HCT116 (cell line): ENCODE measurements around the gene SPRED2. TPM values are rescaled to one million over a fixed set of nuclear protein-coding genes. Genes with fewer than 3 reads are reported as not detected.

Experiments
- ATAC-seq: fragments of 200-7000 bp; cut with Tn5 transposase; 2 replicates; pipeline ENCODE4 v1.9.1; 2020; ENCODE audit warnings: mild to moderate bottlenecking, moderate library complexity
- BruUV-seq: library from RNA; stranded (reverse); fragments of 400-500 nt; replicated peaks from 2 replicates; lab custom pipeline; 2021; lab: Mats Ljungman, UMichigan
- CTCF ChIA-PET: fragments of 300-600 bp; sonication (Branson Sonifier 250); formaldehyde crosslinking; loops from one replicate; lab custom pipeline; 2021; ENCODE audit warnings: antibody characterized with exemption; lab: Charles Lee
- POLR2A ChIA-PET: fragments of 300-600, 350-600 bp; sonication (Branson Sonifier 250); formaldehyde crosslinking; loops from one replicate; lab custom pipeline; 2021; ENCODE audit warnings: antibody characterized with exemption; lab: Charles Lee
- RAD21 ChIA-PET, 2 experiments: fragments of 300-600 bp; sonication (Branson Sonifier 250); formaldehyde crosslinking; loops; one replicate each; lab custom pipeline; 2023; ENCODE audit warnings: low total read pairs in 2 of 2; ENCODE audit not compliant: uncharacterized antibody in 2 of 2, unreplicated experiment in 2 of 2, low non-redundant PET in 1 of 2; lab: Charles Lee
- DNase-seq: peaks from one replicate; pipeline ENCODE4 v3.0.0-alpha.2; 2010; ENCODE audit warnings: low read depth, low spot score
- H2AFZ ChIP-seq: fragments of 200-600 bp; shearing (Covaris generic), sonication (generic); 2 replicates; pipeline ENCODE4 v1.6.1; 2017; ENCODE audit warnings: low read depth, mixed run types, mixed read lengths, antibody characterized with exemption, low read length; ENCODE audit not compliant: poor library complexity, severe bottlenecking
- H3K27ac ChIP-seq: 2 replicates; pipeline ENCODE4 v1.5.1; 2012; ENCODE audit warnings: low read depth, low read length
- H3K27me3 ChIP-seq: fragments of 200-600 bp; sonication (generic); 2 replicates; pipeline ENCODE4 v1.6.1; 2016; ENCODE audit warnings: mixed run types, low read length, mixed read lengths; ENCODE audit not compliant: insufficient read depth
- H3K36me3 ChIP-seq, 2 experiments: fragments of 200-500 bp in 1 of 2; fragments of 200-600 bp in 1 of 2; sonication (Bioruptor generic) in 1 of 2; sonication (generic) in 1 of 2; 2 replicates each; pipeline versions ENCODE4 v1.5.1 to v1.6.1; 2014 to 2016; ENCODE audit warnings: low read length in 2 of 2, inconsistent platforms in 1 of 2, mixed read lengths in 1 of 2, mixed run types in 1 of 2; ENCODE audit not compliant: insufficient read depth in 2 of 2, control insufficient read depth in 1 of 2
- H3K4me1 ChIP-seq, 2 experiments: fragments of 200-600 bp in 1 of 2; sonication (generic) in 1 of 2; 2 replicates each; pipeline versions ENCODE4 v1.5.1 to v1.6.1; 2012 to 2017; ENCODE audit warnings: low read length in 2 of 2, inconsistent platforms in 1 of 2, mild to moderate bottlenecking in 1 of 2, mixed read lengths in 1 of 2, mixed run types in 1 of 2, moderate library complexity in 1 of 2; ENCODE audit not compliant: insufficient read depth in 2 of 2, control insufficient read depth in 1 of 2
- H3K4me2 ChIP-seq: fragments of 200-600 bp; sonication (generic); 2 replicates; pipeline ENCODE4 v1.6.1; 2017; ENCODE audit warnings: mixed run types, low read length, mixed read lengths
- H3K4me3 ChIP-seq, 2 experiments: fragments of 200-600 bp in 1 of 2; sonication (generic) in 1 of 2; replicated peaks in 1 of 2; 2 replicates each; pipeline ENCODE4 v1.5.1; 2011 to 2016; ENCODE audit warnings: low read length in 2 of 2, control low read depth in 1 of 2, low read depth in 1 of 2, mild to moderate bottlenecking in 1 of 2, mixed read lengths in 1 of 2, mixed run types in 1 of 2
- H3K79me2 ChIP-seq: fragments of 200-600 bp; sonication (generic); 2 replicates; pipeline ENCODE4 v1.6.1; 2017; ENCODE audit warnings: mild to moderate bottlenecking, mixed run types, low read length, moderate library complexity, mixed read lengths; ENCODE audit not compliant: insufficient read depth
- H3K9ac ChIP-seq: fragments of 200-600 bp; sonication (generic); 2 replicates; pipeline ENCODE4 v1.6.1; 2016; ENCODE audit warnings: low read length, mixed read lengths
- H3K9me2 ChIP-seq: fragments of 200-600 bp; sonication (generic), shearing (Covaris generic); 2 replicates; pipeline ENCODE4 v1.6.1; 2017; ENCODE audit warnings: mixed run types, mild to moderate bottlenecking, moderate library complexity; ENCODE audit not compliant: insufficient read depth
- H3K9me3 ChIP-seq, 2 experiments: fragments of 200-500 bp in 1 of 2; fragments of 200-600 bp in 1 of 2; sonication (Bioruptor generic) in 1 of 2; sonication (generic) in 1 of 2; 2 replicates each; pipeline ENCODE4 v1.6.1; 2014 to 2017; ENCODE audit warnings: low read length in 2 of 2, mixed read lengths in 2 of 2, inconsistent platforms in 1 of 2, low read depth in 1 of 2, mild to moderate bottlenecking in 1 of 2, mixed run types in 1 of 2, moderate library complexity in 1 of 2; ENCODE audit not compliant: control insufficient read depth in 1 of 2, insufficient read depth in 1 of 2
- H4K20me1 ChIP-seq: fragments of 200-600 bp; sonication (generic), shearing (Covaris generic); 2 replicates; pipeline ENCODE4 v1.6.1; 2017; ENCODE audit warnings: mixed run types, mild to moderate bottlenecking, moderate library complexity; ENCODE audit not compliant: insufficient read depth
- CBX3 ChIP-seq: IDR thresholded peaks from 2 replicates; pipeline ENCODE4 v1.6.1; 2012; ENCODE audit warnings: low read depth
- CTCF ChIP-seq, 3 experiments: fragments of 200-600 bp in 1 of 3; sonication (generic) in 1 of 3; IDR thresholded peaks in 2 of 3; conservative IDR thresholded peaks in 1 of 3; 2 replicates each; pipeline ENCODE4 v1.5.1; 2012 to 2017; ENCODE audit warnings: low read depth in 2 of 3, low read length in 2 of 3, antibody characterized with exemption in 1 of 3, borderline replicate concordance in 1 of 3, control low read depth in 1 of 3, mild to moderate bottlenecking in 1 of 3, mixed read lengths in 1 of 3, mixed run types in 1 of 3, moderate library complexity in 1 of 3; ENCODE audit not compliant: insufficient read depth in 1 of 3
- EGR1 ChIP-seq: IDR thresholded peaks from 2 replicates; pipeline ENCODE4 v1.6.1; 2012; ENCODE audit warnings: low read depth
- EZH2phosphoT487 ChIP-seq: fragments of 200-600 bp; IDR thresholded peaks from 2 replicates; pipeline ENCODE4 v1.6.1; 2018; ENCODE audit warnings: antibody characterized with exemption, borderline replicate concordance
- JUND ChIP-seq: IDR thresholded peaks from 2 replicates; pipeline ENCODE4 v1.6.1; 2012
- POLR2AphosphoS5 ChIP-seq: IDR thresholded peaks from 2 replicates; pipeline ENCODE4 v1.6.1; 2011; ENCODE audit warnings: mild to moderate bottlenecking, low read depth, low read length, moderate library complexity
- SRF ChIP-seq: IDR thresholded peaks from 2 replicates; pipeline ENCODE4 v1.6.1; 2012; ENCODE audit warnings: low read depth
- intact Hi-C: fragments of 100-400 bp; cut with micrococcal nuclease; formaldehyde crosslinking; loops from 2 replicates; pipeline ENCODE4 v1.10.0; 2022
- total RNA-seq: library from RNA; stranded (reverse); gene quantifications from one replicate; pipeline ENCODE4 v1.2.1, GENCODE V29; 2021; ENCODE audit not compliant: unreplicated experiment
- TF ChIP-seq, protein P1 (sequence below): IDR thresholded peaks from 2 replicates; pipeline ENCODE4 v1.6.1; 2012

The SPRED2 gene
- total RNA-seq, 1 experiment from 2014 or later: 62.6 TPM

GRCh38 chr2:65430603-65431420 is 1.6 kb downstream of the SPRED2 start (continued):
- TF ChIP-seq CTCF (IDR thresholded peaks at IDR 0.05 in 2 of 3, conservative IDR thresholded peaks at IDR 0.05 in 1 of 3; ENCODE audit: borderline replicate concordance in 1 of 3, insufficient read depth in 1 of 3, low read depth in 2 of 3, low read length in 2 of 3) (no peak), CBX3 (no peak), POLR2AphosphoS5 (peak; percentile 55)
- TF ChIP-seq, protein P1, sequence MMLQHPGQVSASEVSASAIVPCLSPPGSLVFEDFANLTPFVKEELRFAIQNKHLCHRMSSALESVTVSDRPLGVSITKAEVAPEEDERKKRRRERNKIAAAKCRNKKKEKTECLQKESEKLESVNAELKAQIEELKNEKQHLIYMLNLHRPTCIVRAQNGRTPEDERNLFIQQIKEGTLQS: no peak

GRCh38 chr2:65429786-65430602 is 2.4 kb downstream of the SPRED2 start:
- Histone ChIP-seq H3K9me3 (no peaks in the 10 kb centered on the region), H3K4me2 (peak overlapping the region; percentile 87), H3K79me2 (peaks cover 69% of the 10 kb centered on the region), H3K27ac (peak overlapping the region; percentile 88), H2AFZ (no peak overlapping the region), H3K27me3 (no peaks in the 10 kb centered on the region), H4K20me1 (peaks cover 27% of the 10 kb centered on the region), H3K36me3 (peaks cover 0 to 6% of the 10 kb centered on the region in 2 experiments; a peak in 1 of 4 replicates), H3K9me2 (no peaks in the 10 kb centered on the region), H3K4me1 (peaks cover 16 to 33% of the 10 kb centered on the region in 2 experiments; a peak in 3 of 4 replicates), H3K9ac (peak overlapping the region; percentile 97), H3K4me3 (peak overlapping the region; percentile 92 to 93)
- ChIA-PET POLR2A (interaction anchor here (1.9 to 2.9 kb wide), 2 partner anchors 13 to 47 kb away, joined by 5 to 8 read pairs; no protein-coding TSS in a partner anchor), RAD21 (interaction anchor here in 1 of 2 experiments (1.0 kb wide), 1 partner anchor 165 kb away, joined by 3 read pairs; no protein-coding TSS in a partner anchor), CTCF (interaction anchor here (0.7 kb wide), 1 partner anchor 144 kb away, joined by 3 read pairs; no protein-coding TSS in a partner anchor)
- ATAC-seq (no peak), DNase-seq (no peak)
- intact Hi-C loops: loop anchor here (1.0 to 10.0 kb wide), 2 partner anchors 47 to 375 kb away; partner anchors contain the start of gene CEP68
- TSS peak; percentile 32 for BruUV-seq
- no peak for TF ChIP-seq EZH2phosphoT487
- TF ChIP-seq EGR1: no peak
- TF ChIP-seq JUND: no peak
- TF ChIP-seq CBX3: no peak
- TF ChIP-seq SRF: no peak
